IPS-NIHi7 (cell line): ENCODE data around the gene PNMA8C.
"Not testable (repeated sequence)": the region's sequence is repeated elsewhere in the genome, so short reads cannot be mapped to it uniquely, and the experiment has no call there.

Experiments
- DNase-seq: peaks from one replicate; pipeline ENCODE4 v3.0.0; 2012; ENCODE audit warnings: mixed read lengths; ENCODE audit errors: extremely low spot score

PNMA8C gene

DNA sequence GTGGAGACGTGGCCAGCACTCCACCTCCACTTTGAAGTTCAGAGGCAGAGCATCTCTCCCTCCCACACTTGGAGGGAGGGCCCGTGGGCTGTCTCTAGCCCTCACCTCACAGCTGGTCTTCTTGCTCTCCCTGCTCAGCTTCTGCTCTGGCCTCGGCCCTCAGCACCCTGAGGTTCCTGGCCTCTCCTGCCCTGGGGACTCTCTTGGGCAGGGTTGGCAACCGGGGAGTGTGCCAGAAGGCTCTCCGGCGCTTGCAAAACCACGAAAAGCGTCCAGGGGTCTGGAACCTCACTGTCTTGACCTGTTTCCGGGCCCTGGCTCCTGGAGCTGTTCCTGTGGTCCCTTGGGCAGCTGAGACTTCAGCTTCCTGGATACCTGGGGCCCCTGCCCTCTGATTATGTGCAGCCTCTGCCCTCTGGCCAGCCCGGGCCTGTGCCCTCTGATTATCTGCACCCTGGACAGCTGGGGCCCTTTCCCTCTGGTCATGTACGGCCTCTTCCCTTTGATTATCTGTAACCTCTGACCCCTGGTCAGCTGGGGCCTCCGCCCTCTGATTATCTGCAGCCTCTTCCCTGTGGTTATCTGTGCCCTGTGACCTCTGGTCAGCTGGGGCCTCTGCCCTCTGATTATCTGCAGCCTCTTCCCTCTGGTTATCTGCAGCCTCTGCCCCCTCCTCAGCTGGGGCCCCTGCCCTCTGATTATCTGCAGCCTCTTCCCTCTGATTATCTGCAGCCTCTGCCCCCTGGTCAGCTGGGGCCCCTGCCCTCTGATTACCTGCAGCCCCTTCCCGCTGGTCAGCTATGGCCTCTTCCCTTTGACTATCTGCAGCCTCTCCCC, 17.4 kb downstream of the PNMA8C start:
- no peak for DNase-seq

DNA sequence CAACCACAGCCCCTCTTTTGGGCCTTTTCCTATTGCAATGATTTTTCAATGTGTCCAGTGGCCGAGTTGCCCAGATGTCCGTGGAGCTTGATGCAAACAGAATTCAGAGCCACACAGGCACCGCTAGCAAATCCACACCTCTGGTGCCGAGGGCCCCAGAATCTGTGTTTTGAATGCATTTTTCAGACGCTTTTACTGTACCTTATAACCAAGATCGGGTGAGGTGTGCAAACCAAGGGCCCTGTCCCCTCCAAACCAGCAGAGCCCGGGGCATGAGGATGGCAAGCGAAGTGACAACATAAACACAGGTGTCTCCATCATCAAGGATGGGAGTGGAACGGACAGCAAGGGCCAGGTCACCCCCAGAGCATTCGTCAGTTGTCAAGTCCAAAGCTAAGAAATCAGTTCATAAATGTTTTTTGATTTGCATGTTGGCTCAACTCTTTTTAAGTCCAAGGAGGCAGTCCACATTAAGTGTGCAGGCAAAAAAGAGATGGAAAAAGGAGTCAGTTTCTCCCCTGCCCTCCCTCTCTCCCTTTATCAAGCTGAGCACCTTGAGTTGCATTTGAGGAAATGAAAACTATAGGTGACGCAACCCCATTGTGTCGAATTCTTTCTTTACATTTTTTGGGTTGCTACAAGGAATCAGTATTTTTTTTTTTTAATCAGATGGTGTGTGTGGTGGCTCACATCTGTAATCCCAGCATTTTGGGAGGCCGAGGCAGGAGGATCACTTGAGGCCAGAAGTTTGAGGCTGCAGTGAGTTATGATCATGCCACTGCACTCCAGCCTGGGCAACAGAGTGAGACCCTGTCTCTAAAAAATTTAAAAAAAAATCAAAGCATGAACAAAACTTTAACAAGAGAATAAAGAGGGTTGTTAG, 18.3 kb downstream of the PNMA8C start:
- DNase-seq = no peak

DNA sequence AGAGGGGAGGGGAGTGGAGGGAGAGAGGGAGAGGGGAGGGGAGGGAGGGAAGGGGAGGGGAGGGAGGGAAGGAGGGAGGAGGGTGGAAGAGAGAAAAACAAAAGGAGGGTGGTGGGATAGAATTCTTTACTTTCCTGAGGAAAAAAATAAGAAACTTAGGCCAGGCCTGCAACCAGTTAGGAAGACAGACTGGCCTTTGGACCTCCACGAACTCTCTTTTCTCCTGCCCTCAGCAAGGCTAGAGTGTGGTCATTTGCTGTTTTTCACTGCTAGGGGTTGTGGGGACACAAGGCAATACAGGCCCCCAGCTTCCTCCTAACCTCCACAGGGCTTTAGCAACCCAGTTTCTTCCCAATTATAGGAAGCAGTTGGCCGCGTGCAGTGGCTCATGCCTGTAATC, 19.5 kb downstream of the PNMA8C start:
- DNase-seq = no peak

DNA sequence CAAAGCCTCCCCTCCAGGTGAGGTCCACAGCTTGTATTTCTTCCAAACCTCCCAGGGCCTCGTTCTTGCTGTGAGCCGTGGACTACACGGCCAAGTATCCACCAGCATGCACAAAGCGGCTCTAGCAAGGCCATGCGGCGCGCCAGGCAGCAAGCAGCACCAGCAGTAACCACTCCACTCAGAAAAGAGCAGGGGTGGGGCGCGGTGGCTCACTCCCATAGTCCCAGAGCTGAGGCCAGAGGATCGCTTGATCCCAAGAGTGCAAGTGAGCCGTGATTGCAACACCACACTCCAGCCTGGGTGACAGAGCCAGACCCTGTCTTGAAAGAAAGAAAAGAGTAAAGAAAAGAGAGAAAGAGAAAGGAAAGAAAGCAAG, 20.1 kb downstream of the PNMA8C start:
- no peak for DNase-seq

DNA sequence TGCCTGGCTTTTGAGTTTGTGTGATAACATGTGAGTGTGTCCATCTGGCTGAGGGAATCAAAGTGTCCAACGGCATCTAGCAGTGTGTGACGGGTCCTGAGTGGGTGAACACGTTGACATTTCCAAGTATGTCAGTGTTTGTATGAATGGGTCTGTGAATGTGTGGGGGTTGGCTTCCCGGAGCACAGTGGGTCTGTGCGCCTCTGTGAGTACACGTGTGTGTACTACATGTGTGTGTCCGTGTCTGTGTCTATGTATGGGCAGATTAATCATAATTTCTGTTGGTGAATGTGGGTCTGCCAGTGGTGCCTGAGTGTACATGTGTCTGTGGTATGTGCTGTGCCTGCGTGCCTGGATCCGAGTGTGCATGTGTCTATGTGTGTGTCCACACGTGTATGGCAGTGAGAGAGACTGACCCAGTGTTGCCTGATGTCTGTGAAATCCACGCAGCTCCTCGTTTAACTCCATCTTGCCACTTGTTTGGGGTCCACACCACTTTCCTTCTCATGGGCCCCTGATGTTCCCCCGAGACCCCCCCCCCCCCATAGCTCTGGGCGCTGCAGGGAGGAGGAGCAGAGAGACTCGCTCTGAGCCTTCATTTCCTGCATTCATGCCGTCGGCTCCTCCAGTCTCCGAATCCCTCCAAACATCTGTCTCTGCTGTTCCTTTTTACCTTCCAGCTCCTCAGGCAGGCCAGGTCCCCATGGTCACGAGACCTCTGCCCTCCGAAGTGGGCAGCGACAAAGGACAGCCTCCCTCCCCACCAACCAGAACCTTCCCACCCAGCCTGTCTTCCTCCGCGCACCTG, 20.7 kb downstream of the PNMA8C start:
- no peak for DNase-seq

DNA sequence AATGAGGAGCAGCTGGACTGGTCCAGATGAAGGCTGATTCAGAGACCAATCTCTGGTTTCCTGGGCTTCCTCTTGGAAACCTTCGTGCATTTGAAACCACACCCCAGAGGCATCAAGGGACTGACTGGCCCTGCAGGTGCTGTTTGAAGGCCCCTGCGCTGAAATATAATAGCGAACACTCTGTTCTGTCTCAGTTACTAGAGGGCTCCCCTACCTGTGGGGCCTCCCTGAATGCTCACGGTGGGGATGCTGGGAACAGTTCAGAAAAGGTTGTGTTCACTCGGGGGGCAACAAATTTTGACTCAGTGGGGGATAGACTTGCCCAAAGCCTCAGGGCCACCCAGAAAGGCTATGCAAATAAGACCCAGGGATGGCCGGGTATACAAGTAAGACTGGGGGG, 21.8 kb downstream of the PNMA8C start:
- no peak for DNase-seq

DNA sequence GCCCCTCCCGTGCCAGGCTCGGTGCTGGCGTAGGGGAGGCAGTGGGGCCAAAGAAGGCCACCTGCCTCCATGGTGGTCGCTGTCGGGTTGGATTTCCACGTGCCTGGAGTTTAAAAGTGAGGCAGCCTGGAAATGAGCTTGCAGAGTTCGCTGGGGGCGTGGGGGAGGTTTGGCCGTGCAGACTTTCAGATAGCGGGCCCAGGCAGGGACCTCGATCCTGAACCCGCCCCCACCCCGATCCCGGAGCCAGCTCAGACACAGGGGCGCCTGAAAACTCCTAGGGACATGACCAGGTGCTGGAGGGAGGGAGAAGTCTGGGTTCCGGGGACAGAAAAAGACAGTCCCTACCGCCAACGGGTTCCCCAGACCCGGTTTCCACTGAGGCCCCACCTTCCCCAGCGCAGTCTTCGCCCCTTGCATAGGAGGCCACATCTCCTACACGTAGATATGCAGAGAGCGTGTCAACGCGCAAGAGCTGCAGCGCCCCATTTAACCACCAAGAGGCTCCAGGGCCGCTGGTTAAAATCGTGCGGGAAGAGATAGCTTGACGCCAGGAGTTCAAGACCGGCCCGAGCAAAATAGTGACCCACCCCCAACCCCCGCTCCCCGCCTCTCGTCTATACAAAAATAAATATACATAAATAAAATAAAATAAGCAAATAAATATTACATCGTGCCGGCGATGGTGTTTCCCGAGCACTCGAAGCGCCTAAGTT, 23.8 kb downstream of the PNMA8C start:
- DNase-seq = no peak

DNA sequence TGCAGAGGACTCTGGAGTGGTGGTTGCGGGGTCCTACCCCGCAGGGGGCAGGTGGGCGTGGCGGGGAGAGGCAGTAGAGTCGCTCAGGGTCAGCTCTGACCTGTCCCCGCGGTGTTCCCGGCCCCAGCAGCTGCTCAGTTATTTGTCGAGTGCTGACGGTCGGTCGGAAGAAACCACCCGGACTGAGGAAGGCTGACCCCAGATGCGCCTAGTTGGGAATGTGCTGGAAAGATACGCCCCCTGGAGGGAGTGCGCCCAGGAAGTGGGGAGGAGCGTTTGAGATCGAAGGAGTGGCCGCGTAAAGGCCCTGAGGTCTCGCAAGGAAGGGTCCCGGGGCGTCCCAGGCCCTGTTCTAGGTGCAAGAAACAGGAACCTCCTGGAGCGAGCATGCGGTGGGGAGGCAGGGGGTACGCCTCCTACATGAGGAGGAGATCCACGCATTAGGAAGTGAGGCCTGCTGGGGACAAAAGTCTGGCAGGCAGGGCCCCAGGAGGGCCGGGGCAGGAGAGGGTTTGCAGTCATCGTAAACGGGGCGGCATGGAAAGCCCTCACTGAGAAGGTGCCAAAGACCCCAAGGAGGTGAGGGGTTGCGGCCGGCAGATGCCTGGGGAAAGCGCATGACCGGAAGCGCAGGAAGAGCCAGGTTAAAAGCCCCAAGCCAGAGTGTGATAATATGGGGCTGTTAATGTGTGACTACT, 24.5 kb downstream of the PNMA8C start:
- DNase-seq = peak; percentile 62

DNA sequence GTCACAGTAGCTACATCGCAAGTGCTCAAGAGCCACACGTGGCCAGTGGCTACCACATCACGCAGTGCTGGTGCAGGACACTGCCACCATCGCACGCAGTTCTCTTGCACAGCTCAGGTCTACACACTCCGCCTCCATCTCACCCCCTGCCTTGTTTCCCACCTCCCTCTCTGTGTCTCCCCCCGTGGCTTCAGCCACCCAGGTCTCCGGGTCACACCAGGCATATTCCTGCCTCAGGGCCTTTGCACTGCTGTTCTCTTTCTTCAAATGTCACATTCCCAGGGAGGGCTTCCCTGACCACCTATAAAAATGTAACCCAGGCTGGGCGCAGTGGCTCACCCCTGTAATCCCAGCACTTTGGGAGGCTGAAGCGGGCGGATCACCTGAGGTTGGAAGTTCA, 26.0 kb downstream of the PNMA8C start:
- DNase-seq = no peak

DNA sequence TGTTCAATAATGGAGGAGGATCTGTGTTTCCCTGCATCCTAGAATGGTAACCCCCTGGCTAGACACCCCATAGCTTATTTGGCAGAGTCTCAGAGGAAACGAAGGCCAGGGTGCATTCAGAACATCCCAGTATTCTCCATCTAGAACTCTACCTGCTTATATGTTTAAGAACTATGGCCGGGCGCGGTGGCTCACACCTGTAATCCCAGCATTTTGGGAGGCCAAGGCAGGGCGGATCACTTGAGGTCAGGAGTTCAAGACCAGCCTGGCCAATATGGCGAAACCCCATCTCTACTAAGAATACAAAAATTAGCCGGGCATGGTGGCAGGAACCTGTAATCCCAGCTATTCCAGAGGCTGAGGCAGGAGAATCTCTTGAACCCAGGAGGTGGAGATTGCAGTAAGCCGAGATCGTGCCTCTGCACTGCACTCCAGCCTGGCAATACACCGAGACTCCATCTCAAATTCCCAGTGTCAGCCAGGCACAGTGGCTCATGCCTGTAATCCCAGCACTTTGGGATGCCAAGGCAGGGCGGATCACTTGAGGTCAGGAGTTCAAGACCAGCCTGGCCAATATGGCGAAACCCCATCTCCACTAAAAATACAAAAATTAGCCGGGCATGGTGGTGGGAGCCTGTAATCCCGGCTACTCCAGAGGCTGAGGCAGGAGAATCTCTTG, 30.8 kb downstream of the PNMA8C start:
- not testable (repeated sequence) for DNase-seq

DNA sequence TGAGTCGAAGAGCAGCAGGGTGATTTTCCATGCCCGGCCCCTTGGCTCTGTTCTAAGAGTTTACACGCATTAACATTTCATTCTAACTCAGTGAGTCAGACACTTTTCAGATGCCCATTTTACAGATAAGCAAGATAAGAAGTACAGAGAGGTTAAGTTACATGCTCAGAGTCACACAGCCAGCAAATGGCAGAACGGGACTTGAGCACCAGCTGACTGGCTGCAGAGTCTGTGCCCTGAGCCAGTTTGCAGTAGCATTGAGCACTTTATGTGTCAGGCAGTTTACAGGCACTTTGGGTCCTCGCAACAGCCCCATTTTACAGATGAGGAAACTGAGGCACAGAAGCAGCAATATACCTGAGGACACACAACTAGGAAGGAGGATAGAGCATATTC, 34.3 kb downstream of the PNMA8C start:
- DNase-seq = no peak

DNA sequence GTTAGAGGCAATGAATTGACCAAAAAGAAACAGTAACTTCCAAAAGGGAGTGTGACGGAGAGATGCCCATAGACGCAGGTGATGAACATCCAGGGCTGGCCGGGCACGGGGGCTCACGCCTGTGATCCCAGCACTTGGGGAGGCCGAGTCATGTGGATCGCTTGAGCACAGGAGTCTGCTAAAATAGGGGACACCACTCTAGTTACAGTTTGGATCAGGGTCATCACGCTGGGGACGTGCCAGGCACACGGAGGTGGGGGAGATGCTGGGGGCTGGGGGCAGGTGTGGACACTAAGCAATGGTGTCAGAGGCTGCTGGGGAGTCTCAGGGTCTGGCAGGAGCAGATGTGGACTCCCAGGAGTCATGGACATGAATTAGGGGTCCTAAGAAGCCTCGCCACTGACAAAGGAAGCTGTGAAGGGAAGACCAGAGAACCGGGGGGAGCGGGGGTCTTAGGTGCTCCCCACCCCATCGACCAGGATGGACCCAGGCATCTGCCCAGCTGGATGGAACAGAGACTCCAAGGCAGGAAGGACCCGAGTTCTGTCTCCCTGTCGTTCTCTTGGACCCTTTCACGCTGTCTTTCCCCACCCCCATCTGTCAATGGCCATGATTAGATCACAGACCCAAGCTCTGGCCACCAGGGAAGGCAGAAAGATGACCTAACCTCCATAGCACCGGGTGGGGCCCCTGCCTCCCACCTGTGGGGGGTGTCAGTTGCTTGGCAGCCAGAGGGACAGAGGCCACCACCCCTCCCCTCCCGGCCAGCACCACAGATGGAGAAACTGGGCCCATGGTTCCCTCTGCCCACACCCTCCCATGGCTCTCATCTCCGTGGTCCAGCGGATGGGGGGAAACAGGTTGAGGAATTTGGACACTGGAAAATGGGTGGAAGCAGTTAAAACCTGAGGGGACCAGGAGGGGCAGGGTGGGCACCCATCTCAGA, 35.0 kb downstream of the PNMA8C start:
- no peak for DNase-seq

DNA sequence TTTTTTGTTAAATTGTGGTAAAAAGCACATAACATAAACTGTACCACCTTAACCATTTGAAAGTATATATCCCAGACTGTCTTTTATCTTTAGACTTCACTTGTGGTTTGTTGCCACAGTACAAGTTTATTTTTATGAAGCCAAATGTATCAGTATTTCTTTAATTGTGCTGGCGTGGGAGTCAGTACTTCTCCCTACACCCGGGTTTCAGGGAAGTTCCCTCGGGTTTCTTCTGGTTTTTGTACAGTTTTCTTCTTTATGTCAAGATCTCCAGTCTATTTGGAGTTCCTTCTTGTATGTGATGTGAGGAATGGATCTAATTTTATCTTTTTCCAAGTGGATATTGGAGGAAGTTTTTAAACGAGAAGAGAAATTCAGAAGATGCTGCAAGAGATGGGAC, 35.9 kb downstream of the PNMA8C start:
- no peak for DNase-seq

DNA sequence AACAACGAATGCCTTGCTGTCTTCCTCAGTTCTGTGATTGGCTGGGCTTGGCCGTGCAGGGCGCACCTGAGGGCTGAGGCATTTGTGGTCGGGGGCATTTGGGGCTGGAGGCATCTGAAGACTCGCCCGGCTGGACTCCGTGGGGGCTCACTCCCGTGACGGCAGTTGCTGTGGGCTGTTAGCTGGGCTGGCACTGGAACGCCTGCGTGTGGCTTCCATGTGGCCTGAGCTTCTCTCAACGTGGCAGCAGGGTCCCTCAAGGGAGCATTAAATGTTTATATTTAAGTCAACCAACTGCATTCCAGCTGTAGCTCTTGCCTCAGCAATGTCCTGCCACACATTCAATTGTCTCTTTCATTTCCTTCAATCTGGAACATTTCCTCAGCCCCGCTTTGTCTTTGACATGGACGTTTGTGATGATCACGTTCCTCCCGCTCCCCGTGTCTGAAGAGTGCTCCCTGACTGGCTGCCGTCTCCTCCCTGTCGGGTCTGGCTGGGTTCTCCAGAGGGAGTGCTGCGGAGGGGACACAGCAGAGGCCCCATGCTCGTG, 36.4 kb downstream of the PNMA8C start:
- DNase-seq = no peak

DNA sequence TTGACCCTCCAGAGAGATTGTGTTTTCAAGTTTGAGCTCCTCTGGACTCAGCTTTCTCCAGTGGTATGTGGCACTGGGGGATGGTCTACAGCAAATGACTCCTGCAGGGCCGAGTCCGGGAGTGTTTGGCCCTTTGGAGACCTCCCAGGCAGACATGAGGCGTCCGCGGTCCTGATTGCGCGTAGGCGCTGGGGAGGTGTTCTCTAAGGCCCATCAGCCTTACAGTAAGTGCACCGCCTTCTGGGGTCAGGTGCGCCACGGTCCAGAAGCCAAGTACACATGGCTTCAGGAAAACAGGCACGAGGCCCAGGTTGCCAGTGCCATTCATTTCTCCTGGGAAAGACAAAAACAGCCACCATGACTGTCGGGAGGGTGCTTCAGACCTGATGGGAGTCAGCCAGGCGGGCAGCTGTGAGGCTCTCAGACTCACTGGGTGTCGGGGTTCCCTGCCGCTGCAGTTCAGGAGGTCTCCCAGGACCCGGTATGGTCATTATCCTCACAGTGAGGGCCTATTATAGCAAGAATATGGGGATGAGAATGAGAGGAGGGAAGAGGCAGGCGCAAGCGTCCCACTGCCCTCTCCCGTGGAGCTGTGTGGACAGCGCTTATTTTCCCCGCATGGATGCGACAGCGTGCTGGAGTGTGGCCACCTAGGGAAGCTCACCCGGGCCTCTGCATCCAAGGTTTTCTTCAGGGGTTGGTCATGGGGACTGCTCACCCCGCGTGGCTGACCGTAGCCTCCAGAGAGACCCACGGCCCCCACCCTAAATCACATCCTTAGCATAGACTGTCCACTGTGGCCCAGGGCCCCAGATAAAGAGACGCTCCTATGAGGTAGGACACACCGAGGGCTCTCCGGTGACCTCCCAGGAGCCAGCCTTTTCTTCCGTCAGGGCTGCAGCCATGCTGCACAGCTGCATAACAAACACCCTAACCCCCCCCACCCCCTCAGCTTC, 37.2 kb downstream of the PNMA8C start:
- DNase-seq = no peak

DNA sequence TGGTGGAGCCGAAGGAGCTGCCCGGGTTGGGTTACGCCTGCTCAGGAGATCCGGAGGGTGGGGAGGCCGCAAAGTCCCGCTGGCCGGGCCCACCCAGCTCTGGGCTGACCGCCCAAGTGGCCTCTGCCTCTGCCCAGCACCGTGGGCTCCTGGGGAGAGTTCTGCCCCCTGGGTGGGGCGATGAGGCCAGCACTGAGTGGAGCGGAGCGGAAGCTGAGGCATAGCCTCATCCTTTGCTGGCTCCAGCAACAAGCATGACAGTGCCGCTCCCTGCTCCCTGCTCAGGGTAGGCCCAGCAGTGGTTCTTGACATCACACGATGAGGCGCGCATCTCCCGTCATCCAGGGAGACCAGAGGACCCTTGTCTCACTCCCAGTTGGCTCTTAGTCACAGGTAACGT, 37.9 kb downstream of the PNMA8C start:
- no peak for DNase-seq

DNA sequence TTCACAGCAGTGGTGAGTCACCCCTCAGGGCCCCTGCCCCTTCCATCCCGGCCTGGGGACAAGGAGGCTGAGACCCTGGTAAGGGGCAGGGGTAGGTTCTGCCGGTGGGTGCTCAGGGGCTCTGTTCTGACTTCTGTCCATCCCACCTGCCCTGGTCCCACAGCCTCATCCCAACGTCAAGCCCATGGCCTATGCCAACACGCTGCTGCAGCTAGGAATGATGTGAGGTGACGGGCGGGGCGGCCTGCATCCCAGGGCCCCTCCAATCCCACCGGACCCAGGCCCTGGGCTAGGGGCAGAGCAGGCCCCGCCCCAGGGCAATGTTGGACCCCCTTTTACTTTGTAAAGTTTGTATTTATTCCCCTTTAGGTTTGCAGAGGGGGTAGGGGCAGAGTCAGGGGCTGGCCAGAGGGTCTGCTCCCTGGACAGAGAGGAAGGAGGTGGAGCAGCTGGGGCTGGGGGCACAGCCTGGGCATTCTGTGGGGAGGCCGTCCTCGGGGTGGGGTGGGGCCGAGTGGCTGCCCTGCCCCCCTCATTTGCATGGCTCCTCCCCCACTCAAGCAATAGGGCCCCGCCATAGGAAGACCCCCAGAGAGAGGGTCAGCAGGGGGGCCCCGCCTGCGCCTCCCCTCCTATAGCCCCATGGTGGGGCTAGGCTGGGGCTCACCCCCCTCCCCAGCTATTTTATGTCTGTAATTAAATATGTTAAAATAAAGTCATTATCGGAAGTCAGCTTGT, 38.4 kb downstream of the PNMA8C start:
- no peak for DNase-seq
